Pulmonary artery endothelial cell (primary cell): Measurements from ENCODE around the gene LAMB1. TPM values are rescaled to one million over a fixed set of nuclear protein-coding genes. Genes with fewer than 3 reads are reported as not detected.

Experiments
- DNase-seq: peaks from one replicate; pipeline ENCODE4 v3.0.0-alpha.2; 2011; ENCODE audit warnings: low read depth, low spot score
- total RNA-seq: library from RNA; depleted of rRNA; stranded (reverse); fragments of >200 nt; gene quantifications from 2 replicates; pipeline ENCODE4 v1.2.3, GENCODE V29; 2014

The LAMB1 gene
- total RNA-seq, 1 donor from 2014 or later, result 685 TPM

DNA sequence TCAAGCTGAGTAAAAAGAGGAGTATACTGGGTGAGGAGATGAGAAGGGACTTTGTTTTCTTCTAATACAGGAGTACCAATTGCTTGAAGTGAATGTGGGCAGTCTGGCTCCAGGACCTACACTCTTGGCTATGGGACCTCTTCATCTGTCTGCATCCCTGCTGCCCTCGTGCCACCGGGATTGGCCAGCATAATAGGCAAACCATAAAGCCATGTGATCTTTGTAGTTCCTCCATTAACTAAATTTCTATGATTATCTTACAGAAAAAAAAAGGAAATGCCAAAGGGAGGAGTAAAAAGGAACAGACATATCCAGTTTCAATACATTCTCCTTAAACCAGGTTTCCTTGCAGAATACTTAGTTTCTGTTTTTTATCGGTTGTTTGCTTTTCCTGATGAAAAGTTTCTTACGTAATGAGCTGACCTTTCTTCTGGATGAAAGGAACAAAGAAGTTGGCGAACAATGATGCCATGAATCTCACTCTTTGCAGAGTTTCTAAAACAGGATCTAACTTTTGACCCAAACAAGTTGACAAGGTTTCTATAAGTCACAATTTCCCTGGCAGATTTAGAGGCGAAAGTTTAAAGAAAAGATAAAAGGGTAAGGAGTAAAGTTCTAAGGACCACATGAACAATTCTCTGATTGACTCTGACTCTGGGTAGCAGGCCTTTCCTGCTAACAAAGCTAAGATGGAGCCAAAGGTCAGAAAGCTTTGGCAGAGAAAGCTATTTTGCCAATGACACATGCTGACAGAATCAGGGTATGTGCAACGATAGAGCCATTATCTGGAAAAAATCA lies 54.1 kb downstream of the LAMB1 start:
- DNase-seq, result peak; percentile 91

DNA sequence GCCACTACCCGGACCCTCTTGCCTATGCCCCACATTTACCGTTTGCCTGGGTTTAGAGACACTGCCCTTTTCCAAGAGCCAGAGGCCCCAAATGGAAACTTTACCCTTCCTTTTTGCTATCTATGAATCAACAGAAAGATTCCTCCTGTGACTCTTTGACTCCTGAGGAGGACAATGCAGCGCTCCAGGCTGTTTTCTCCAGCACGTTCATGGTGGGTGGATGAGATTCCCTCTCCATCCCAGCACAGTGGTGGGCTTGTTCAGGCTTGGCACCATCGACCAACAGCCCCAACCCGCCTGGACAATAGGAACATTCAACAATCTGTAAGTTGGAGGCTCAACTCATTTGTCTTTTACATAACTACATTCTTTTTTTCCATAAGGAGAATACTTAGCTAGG lies 56.1 kb downstream of the LAMB1 start:
- no peak for DNase-seq

GRCh38 chr7:107946451-107946850 lies 56.5 kb downstream of the LAMB1 start:
- DNase-seq, result no peak

GRCh38 chr7:107945332-107945731 lies 57.6 kb downstream of the LAMB1 start:
- DNase-seq, result no peak

DNA sequence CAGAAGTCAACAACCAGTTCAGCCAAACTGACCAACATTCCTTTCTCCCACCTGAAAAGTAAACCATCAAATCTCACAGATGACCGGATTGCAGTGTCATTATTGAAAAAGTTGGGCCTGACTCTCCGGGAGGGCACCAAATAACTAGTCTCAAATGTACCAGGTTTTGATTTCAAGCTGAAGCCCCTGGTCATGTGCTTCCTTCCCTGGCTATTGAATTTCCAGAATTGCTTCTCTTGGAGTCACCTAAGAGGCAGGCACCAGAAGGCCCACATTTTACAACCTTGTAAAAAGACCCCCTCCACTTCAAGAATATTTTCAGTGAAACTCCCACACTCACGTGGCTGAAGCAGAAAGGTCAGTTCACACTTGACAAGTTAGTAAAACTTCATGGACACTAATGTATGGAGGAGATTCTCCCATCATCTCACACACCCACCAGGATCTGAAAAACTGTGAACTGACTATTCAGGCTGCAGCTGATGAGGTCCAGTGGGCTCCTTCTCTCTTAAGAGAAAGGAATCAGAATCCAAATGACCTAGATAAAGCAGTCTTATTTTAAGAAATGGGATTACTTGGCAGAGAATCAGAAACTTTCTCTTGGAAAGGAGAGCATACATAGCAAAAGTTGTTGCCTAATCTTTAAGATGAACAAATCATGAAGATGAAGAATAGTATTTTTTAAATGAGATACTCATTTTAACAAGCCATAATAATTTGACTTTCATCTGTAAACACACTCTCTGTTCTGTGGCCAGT lies 58.4 kb downstream of the LAMB1 start:
- DNase-seq, result no peak

GRCh38 chr7:107943018-107943417 lies 59.9 kb downstream of the LAMB1 start:
- DNase-seq, result no peak

GRCh38 chr7:107940951-107941350 lies 62.0 kb downstream of the LAMB1 start:
- DNase-seq, result no peak

DNA sequence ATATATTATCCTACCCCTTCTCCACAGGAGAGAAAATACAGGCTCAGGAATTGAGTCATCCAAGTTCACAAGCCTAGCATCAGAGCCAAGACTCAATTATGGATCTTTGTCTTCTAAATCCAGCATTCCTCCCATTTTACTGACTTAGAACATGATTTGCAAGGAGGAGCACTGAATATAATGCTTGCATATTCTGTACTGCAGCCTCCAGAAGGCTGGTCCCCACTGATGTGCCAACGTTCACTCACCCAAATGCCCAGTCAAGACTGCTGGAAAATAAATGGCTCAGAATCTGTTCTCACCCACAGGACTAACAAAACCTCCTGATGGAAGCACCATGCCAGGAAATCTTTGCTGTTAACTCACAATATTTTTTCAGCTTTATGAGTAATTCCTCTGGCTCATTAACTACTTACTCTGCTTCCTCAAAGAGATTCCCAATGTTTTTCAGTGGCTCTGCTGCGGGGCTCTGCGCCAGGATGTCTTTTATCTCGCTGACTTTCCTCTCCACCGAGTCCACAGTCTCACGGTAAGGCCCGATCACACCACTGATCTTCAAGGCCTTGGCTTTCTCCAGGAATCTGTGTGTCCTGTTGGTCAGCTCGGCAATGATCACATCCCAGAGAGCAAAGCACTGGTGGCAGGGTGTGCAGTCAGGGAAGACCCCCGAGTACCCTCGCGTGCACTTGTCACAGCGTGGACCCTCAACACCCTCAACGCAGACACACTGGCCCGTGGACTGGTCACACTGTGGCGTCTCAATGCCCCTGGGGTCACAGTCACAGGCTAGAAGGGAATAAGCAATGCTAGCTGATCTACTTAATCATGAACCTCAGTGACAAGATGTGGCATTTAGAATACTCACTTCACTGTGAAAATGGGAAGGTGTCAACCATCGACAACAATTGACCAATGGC lies 63.1 kb downstream of the LAMB1 start:
- peak; percentile 76 for DNase-seq

DNA sequence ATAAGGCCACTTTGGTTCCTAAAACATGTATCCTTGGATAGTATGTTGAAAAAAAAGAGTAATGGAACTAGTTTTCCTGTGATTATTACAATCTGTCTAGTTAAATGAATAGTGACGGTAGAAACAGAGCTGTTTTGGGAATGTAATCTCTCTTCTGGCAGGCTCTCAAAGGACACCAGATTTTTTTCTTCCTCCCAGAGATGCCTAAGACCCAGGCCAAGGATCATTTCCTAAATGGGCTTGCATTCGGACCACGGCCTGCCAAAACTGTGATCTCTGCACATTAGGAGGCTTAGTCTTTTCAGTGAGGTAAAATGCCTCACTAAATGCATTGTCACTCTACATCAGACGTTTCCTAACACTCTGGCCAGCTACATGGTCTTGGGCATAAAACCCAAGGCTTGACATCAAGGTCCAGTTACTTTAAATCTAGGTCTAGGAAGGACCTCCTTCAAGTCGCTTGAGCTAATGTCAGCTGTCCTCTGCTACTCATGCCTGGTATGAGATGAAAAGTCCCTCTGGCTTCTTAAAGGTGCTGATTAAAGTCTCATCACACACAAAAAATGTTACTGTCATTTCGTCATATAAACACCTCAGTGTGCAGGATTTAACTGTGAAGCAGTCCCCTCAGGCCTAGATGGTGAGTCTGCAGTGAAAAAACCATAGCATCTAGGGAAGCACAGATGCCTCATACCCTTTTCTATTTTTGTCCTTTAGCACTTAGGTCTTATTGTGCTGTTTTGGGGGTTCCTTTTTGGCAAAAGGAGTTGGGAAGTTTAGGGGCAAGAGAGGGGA lies 64.3 kb downstream of the LAMB1 start:
- no peak for DNase-seq

GRCh38 chr7:107937531-107937930 lies 65.4 kb downstream of the LAMB1 start:
- DNase-seq, result no peak

- no peak for DNase-seq
These were observed 66.6 kb downstream of the LAMB1 start for GRCh38 chr7:107936312-107936711.

DNA sequence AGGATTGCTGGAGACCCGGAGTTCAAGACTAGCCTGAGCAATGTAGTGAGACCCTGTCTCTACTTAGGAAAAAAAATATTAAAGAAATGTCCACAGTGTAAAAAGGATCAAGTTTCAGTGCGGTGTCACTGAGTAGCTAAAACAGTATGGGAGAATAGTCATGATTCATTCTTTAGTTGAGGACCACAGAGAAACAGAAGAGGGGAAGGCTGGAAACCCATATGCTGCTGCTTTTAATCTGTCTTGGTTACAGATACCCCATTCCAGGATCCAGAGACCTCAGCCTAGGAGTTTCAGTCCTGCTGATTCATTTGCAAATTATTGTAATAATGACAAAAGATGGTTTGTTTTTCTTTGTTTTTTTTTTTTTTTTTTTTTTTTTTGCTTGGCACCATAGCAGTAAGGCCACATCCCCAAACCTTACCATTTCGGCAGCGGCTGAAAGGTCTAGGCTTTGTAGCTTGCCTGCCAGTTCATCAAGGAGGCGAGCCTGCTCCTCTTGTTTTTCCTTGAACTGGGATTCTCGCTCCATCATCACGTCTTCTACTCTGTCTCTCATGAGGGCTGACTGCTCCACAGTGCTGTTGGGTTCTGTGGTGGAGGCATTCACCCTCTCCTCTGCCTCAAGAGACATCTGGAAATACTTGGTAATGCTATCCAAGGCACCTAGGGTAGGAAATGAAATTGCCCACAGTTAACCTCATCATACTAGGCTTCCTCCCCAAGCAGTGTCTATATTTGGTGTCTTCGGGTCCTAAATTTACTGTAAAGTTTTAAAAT lies 67.8 kb downstream of the LAMB1 start:
- no peak for DNase-seq

GRCh38 chr7:107933386-107934013 lies 69.5 kb downstream of the LAMB1 start:
- no peak for DNase-seq

GRCh38 chr7:107932805-107933204 lies 70.2 kb downstream of the LAMB1 start:
- DNase-seq, result no peak

DNA sequence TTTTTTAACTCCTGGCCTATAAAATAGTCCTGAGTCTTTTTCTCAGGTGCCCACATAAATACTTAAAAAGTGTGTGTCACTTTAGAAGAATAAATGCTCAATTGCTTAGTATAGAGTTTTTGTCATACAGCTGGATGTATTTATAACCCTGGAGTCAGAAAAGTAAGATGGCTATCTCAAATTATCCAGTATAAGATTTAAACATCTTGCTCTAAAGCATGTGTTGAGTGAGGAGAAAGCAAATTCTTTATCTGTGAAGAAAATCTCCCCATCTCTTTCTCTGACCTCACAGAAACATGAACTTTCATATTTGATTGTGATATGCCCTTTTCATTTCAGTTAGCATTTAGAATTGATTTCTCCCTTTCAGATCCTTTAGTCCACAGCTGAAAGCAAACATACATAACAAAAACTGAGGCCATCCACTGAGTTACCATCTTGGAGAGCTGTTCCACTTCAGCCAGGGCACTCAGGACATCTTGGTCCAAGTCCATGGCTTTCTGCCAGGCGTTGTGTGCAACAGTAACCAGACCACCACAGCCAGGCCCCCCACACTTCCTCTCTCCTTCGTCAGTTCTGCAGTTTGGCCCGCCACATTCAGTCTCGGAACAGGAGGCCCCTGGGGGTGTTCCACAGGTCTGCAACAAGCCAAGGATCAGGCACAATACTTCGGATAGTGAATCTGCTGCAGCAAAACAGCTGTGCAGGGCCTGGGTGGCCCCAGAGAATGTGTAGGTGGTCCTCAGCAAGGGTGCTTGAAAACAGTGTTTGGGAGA lies 71.0 kb downstream of the LAMB1 start:
- no peak for DNase-seq

- DNase-seq, result no peak
These were observed 76.5 kb downstream of the LAMB1 start for GRCh38 chr7:107926481-107926880.

DNA sequence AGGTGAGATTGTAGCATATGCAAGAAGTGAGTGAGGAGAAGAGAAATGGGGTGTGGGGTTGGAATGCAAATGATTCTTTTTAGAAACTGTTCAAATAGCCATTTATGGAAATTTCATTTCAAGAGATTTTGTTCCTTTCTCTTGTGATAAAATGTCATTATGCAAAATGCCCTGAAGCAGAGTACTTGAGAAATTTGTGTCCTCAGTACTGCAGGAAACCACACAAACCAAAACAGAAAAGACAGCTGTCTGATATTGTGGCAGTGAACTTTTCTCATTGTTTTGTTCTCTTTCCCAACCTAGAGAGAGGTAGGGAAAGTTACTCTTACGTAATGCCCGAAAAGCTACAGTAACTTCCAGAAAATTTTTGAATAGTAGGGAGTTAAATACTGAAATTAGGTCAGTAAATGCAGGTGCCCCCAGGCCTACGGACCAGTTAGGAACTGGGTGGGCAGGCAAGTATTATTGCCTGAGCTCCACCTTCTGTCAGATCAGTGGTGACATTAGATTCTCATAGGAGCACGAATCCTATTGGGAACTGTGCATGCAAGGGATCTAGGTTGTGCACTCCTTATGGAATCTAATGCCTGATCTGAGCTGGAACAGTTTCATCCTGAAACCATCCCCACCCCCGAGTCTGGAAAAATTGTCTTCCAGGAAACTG lies 78.0 kb downstream of the LAMB1 start:
- no peak for DNase-seq

GRCh38 chr7:107922886-107923285 lies 80.1 kb downstream of the LAMB1 start:
- DNase-seq, result no peak
